ENCODE data around the gene GYG1. TPM values are rescaled to one million over a fixed set of nuclear protein-coding genes. Genes with fewer than 3 reads are reported as not detected.

GYG1 gene
- total and polyA plus RNA-seq, 2 experiments from 2014 or later, result 33.2 to 40.9 TPM

GRCh38 chr3:149058198-149058597, 66.9 kb downstream of the GYG1 start:
- no peaks in the 10 kb centered on the region for H4K20me1 ChIP-seq (replicated peaks; ENCODE audit: insufficient read depth)
- TF ChIP-seq ZNF462 (CRISPR knock-in tag; IDR thresholded peaks at IDR 0.05), result no peak
- no peak for TF ChIP-seq JUNB (IDR thresholded peaks at IDR 0.05; ENCODE audit: unreplicated experiment)
- TF ChIP-seq EZH2 (IDR thresholded peaks at IDR 0.05; ENCODE audit: low read depth, unreplicated experiment), result no peak
- no peak for TF ChIP-seq ZNF331 (CRISPR knock-in tag; IDR thresholded peaks at IDR 0.05; ENCODE audit: low read depth)
- no peak for TF ChIP-seq NANOG (IDR thresholded peaks at IDR 0.05; ENCODE audit: borderline replicate concordance)
- no peak for TF ChIP-seq POLR2AphosphoS5 (IDR thresholded peaks at IDR 0.05; ENCODE audit: low read depth)
- no peak for TF ChIP-seq ETS1 (IDR thresholded peaks at IDR 0.05)
- no peak for TF ChIP-seq STAT1 (IDR thresholded peaks at IDR 0.05; ENCODE audit: unreplicated experiment)
- no peak for TF ChIP-seq EZH2phosphoT487 (IDR thresholded peaks at IDR 0.05; ENCODE audit: unreplicated experiment)
- TF ChIP-seq ZNF114 (CRISPR knock-in tag; IDR thresholded peaks at IDR 0.05), result no peak
- TF ChIP-seq REST (IDR thresholded peaks at IDR 0.05; ENCODE audit: unreplicated experiment), result no peak
- ATAC-seq (no peak), DNase-seq (ENCODE audit: low spot score) (no peak)
- H3K4me2 ChIP-seq, result no peak overlapping the region
- H3K27ac ChIP-seq (ENCODE audit: low read depth), result no peak overlapping the region
- no peaks in the 10 kb centered on the region for H3K9me2 ChIP-seq (ENCODE audit: insufficient read depth)
- no peaks in the 10 kb centered on the region for H3K27me3 ChIP-seq (ENCODE audit: insufficient read depth)
- Mint-ChIP-seq H3K9me3 (no peaks in the 10 kb centered on the region), H3K4me3 (no peak overlapping the region), H3K36me3 (ENCODE audit: low read depth) (peaks cover 73% of the 10 kb centered on the region), H3K27me3 (ENCODE audit: insufficient read depth, low read depth, poor library complexity) (no peaks in the 10 kb centered on the region), H3K27ac (peak overlapping the region; percentile 22; the same call in 1 of the 2 replicates), H3K4me1 (peaks cover 5% of the 10 kb centered on the region; the same call in 2 of the 3 replicates)
- H3K4me3 ChIP-seq, result no peak overlapping the region
- H2AFZ ChIP-seq, result no peak overlapping the region
- H3F3A ChIP-seq (replicated peaks; ENCODE audit: low read depth), result no peaks in the 10 kb centered on the region
- peaks cover 2% of the 10 kb centered on the region; the same call in 1 of the 2 replicates for H3K4me1 ChIP-seq (ENCODE audit: insufficient read depth)
- no peaks in the 10 kb centered on the region for H3K79me2 ChIP-seq (replicated peaks; ENCODE audit: insufficient read depth)
- H3K36me3 ChIP-seq (ENCODE audit: insufficient read depth), result peaks cover 30% of the 10 kb centered on the region; the same call in 1 of the 2 replicates
